GM21367 (cell line): Measurements from ENCODE around the gene MTCH1.

Source experiments
- ATAC-seq: cut with Tn5 transposase; IDR thresholded peaks from one replicate; pipeline ENCODE4 v1.9.1; 2021; ENCODE audit not compliant: unreplicated experiment

The MTCH1 gene

GRCh38 chr6:37018198-37019064, 32.4 kb upstream of the MTCH1 start:
- ATAC-seq: peak; percentile 54

GRCh38 chr6:37017606-37018197, 31.7 kb upstream of the MTCH1 start:
- no peak for ATAC-seq

- ATAC-seq: no peak
Observed at GRCh38 chr6:37016995-37017394, 31.0 kb upstream of the MTCH1 start.

- no peak for ATAC-seq
Observed at GRCh38 chr6:37015532-37015931, 29.5 kb upstream of the MTCH1 start.

GRCh38 chr6:37014667-37015066, 28.7 kb upstream of the MTCH1 start:
- ATAC-seq: no peak

- ATAC-seq: no peak
Observed at GRCh38 chr6:37013516-37014491, 27.8 kb upstream of the MTCH1 start.

- no peak for ATAC-seq
Observed at GRCh38 chr6:37011656-37012378, 25.8 kb upstream of the MTCH1 start.

GRCh38 chr6:37010402-37010892, 24.5 kb upstream of the MTCH1 start:
- no peak for ATAC-seq

GRCh38 chr6:37008484-37009465, 22.8 kb upstream of the MTCH1 start:
- ATAC-seq: no peak

- ATAC-seq: peak; percentile 29
Observed at GRCh38 chr6:37007340-37008043, 21.5 kb upstream of the MTCH1 start.

GRCh38 chr6:37006793-37007339, 20.9 kb upstream of the MTCH1 start:
- no peak for ATAC-seq

GRCh38 chr6:37005827-37006567, 20.0 kb upstream of the MTCH1 start:
- no peak for ATAC-seq

- ATAC-seq: peak; percentile 51
Observed at GRCh38 chr6:37005061-37005810, 19.2 kb upstream of the MTCH1 start, which contains the start of gene FGD2. FGD2 (plus strand) TSS chr6:37005655; CDS start chr6:37005818, 163 bp downstream.

- ATAC-seq: no peak
Observed at GRCh38 chr6:37004044-37004980, 18.3 kb upstream of the MTCH1 start.

- ATAC-seq: no peak
Observed at GRCh38 chr6:36999751-37000125, 13.7 kb upstream of the MTCH1 start.
